ENCODE results near the gene TRAPPC2B.
A peak's percentile ranks its signal among the peaks of the same experiment; 100 is the strongest.
"Not testable (repeated sequence)": the region's sequence is repeated elsewhere in the genome, so short reads cannot be mapped to it uniquely, and the experiment has no call there.

TRAPPC2B gene

GRCh38 chr19:57374179-57374578 is 10.8 kb downstream of the TRAPPC2B start:
- DNase-seq, result no peak

- not testable (repeated sequence) for DNase-seq
Measured at GRCh38 chr19:57374647-57375046, 11.3 kb downstream of the TRAPPC2B start.

GRCh38 chr19:57376151-57376550 is 12.8 kb downstream of the TRAPPC2B start:
- DNase-seq, result no peak

- DNase-seq, result no peak
Measured at GRCh38 chr19:57377498-57378146, 14.3 kb downstream of the TRAPPC2B start.

GRCh38 chr19:57380923-57381322 is 17.6 kb downstream of the TRAPPC2B start:
- no peak for DNase-seq

- DNase-seq, result no peak
Measured at GRCh38 chr19:57382806-57383488, 19.6 kb downstream of the TRAPPC2B start.

- no peak for DNase-seq
Measured at GRCh38 chr19:57389194-57389729, 25.9 kb downstream of the TRAPPC2B start.

GRCh38 chr19:57389730-57390598 is 26.6 kb downstream of the TRAPPC2B start, which contains the start of gene ZNF548:
Gene ZNF548 (plus strand): TSS chr19:57389854. CDS start chr19:57390100, 246 bp downstream.
- peak; percentile 72 to 99 (median 95) for DNase-seq

- DNase-seq, result no peak
Measured at GRCh38 chr19:57395710-57396109, 32.4 kb downstream of the TRAPPC2B start.

GRCh38 chr19:57398868-57399267 is 35.5 kb downstream of the TRAPPC2B start:
- no peak for DNase-seq

GRCh38 chr19:57403737-57404563 is 40.6 kb downstream of the TRAPPC2B start:
- no peak for DNase-seq

GRCh38 chr19:57406516-57407123 is 43.3 kb downstream of the TRAPPC2B start:
- DNase-seq, result peak in 32 of 51 donors; percentile 0 to 46 (median 10)

GRCh38 chr19:57410877-57411671 is 47.7 kb downstream of the TRAPPC2B start, which contains the start of gene ZNF17:
Gene ZNF17 (plus strand): TSS chr19:57411161. CDS start chr19:57413616, 2,455 bp downstream.
- peak; percentile 35 to 96 (median 88) for DNase-seq
